ENCODE data around the gene INTU. TPM values are rescaled to one million over a fixed set of nuclear protein-coding genes. Genes with fewer than 3 reads are reported as not detected.

Gene INTU
- total RNA-seq, 4 donors from 2014 or later: 4.1 to 6.0 (median 4.8) TPM

Other genes with a start within 250 kb of the INTU start
- not detected for gene SLC25A31, start 97.4 kb downstream of the INTU start, total RNA-seq
- 1 to 10 TPM; 1.5 to 3.8 (median 2.8) TPM for gene HSPA4L, start 149.4 kb downstream of the INTU start, total RNA-seq
- 10 to 100 TPM in 1 of 4 donors, 1 to 10 TPM in 2, not detected in 1; 1.4 to 27.3 (median 2.3) TPM for gene PLK4, start 247.9 kb downstream of the INTU start, total RNA-seq